Body of pancreas (tissue), 4 donors: ENCODE data around the gene AP1M2.

Experiments used
- POLR2A ChIP-seq, 3 donors: fragments of 450-650 bp; IDR thresholded peaks; one replicate each; pipeline ENCODE4 v1.6.1; 2016; ENCODE audit warnings: antibody characterized with exemption in 3 of 3, mild to moderate bottlenecking in 2 of 3
- TF ChIP-seq, protein P1 (sequence below), 7 experiments: fragments of 450-650 bp in 4 of 7; fragments of 200-600 bp in 3 of 7; sonication (generic) in 3 of 7; IDR thresholded peaks; one replicate each; pipeline ENCODE4 v1.5.1; 2016 to 2019; ENCODE audit warnings: antibody characterized with exemption in 7 of 7

DNA sequence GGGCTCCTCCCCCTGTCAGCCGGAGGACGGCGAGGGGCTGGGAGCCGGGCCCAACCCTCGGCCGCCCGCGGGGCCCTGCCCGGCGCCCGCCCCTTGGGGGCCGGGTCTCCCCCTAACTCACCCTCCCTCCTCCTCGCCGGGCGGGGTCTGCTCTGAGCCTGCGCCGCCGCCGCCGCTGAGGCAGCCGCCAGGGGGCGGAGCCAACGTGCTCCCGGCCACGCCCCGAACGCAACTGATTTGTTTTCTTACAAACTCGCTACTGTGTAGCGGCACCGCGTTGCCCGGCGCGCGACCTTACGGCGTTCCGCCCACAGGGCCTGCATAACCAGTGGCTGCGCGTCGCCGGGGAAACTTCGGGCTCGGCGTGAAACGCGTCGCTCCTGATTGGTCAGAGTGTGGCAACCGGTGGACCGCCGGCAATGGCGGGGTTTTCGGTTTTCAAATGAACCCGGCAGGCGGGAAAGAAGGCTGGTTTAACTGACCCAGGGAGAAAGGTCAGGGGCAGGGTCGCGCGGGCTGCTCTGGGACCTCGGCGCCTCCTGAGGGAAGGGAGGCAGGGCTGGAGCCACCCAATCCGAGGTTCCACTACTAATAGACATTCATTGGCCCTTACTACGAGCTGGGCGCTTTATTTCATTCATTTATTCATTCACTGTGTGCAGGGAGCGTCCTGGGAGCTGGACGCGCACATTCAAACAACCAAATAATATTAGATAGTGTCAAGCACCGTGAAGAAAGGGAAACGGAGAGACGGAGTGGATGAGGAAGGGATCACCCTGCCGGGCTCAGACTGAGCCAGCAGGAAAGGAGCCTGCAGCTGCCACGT lies 18.1 kb downstream of the AP1M2 start, which contains the start of gene CDKN2D:
- TF ChIP-seq, protein P1, sequence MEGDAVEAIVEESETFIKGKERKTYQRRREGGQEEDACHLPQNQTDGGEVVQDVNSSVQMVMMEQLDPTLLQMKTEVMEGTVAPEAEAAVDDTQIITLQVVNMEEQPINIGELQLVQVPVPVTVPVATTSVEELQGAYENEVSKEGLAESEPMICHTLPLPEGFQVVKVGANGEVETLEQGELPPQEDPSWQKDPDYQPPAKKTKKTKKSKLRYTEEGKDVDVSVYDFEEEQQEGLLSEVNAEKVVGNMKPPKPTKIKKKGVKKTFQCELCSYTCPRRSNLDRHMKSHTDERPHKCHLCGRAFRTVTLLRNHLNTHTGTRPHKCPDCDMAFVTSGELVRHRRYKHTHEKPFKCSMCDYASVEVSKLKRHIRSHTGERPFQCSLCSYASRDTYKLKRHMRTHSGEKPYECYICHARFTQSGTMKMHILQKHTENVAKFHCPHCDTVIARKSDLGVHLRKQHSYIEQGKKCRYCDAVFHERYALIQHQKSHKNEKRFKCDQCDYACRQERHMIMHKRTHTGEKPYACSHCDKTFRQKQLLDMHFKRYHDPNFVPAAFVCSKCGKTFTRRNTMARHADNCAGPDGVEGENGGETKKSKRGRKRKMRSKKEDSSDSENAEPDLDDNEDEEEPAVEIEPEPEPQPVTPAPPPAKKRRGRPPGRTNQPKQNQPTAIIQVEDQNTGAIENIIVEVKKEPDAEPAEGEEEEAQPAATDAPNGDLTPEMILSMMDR (IDR thresholded peaks at IDR 0.05): peak; percentile 4 to 89 (median 46)
- TF ChIP-seq POLR2A (IDR thresholded peaks at IDR 0.05): peak; percentile 38 to 46 (median 43)
